Colonic mucosa (tissue), 4 donors: ENCODE results near the gene PSMF1. TPM values are rescaled to one million over a fixed set of nuclear protein-coding genes. Genes with fewer than 3 reads are reported as not detected.

Experiments used
- DNase-seq: peaks from one replicate; pipeline ENCODE4 v3.0.0-alpha.2; 2020
- H3K27ac ChIP-seq: fragments of 200-600 bp; one replicate; pipeline ENCODE4 v1.8.0; 2021
- H3K27me3 ChIP-seq: fragments of 200-600 bp; one replicate; pipeline ENCODE4 v1.8.0; 2021
- H3K36me3 ChIP-seq: fragments of 200-600 bp; one replicate; pipeline ENCODE4 v1.8.0; 2021
- H3K4me1 ChIP-seq: fragments of 200-600 bp; one replicate; pipeline ENCODE4 v1.8.0; 2021; ENCODE audit warnings: mild to moderate bottlenecking
- H3K4me3 ChIP-seq: fragments of 200-600 bp; one replicate; pipeline ENCODE4 v1.8.0; 2021
- H3K9ac ChIP-seq, 2 donors: one replicate each; pipeline ENCODE4 v1.7.0; 2013; ENCODE audit warnings: control low read depth in 2 of 2, low read depth in 2 of 2, low read length in 2 of 2
- H3K9me3 ChIP-seq: fragments of 200-600 bp; one replicate; pipeline ENCODE4 v1.8.0; 2021
- CTCF ChIP-seq: fragments of 200-600 bp; IDR thresholded peaks from one replicate; pipeline ENCODE4 v1.8.0; 2022; ENCODE audit warnings: antibody characterized with exemption, mild to moderate bottlenecking
- intact Hi-C: fragments of 100-400 bp; cut with DNase I; formaldehyde crosslinking; loops from one replicate; pipeline ENCODE4 v1.14.1; 2022
- total RNA-seq, 2 donors: library from RNA; stranded (reverse); fragmentation: NEBNext Ultra II Directional in 1 of 2; extraction: Animal tissue kit (Norgen Biotek cat#: 25700) in 1 of 2; gene quantifications; one replicate each; pipeline ENCODE4 v1.2.1, GENCODE V29; 2021
- donor health status: healthy.
- donor health status: DM: no; HTN: no; CAD: no.
- donor health status: DM: no; HTN: no; CAD: no.

PSMF1 gene
- total RNA-seq, 2 donors from 2014 or later: 138 to 163 TPM

GRCh38 chr20:1112908-1113307 lies 5.5 kb upstream of the PSMF1 start:
- no peak for DNase-seq
- intact Hi-C loops: no loop called here
- Histone ChIP-seq H3K9ac (no peak overlapping the region), H3K27ac (no peak overlapping the region), H3K36me3 (no peaks in the 10 kb centered on the region), H3K27me3 (no peaks in the 10 kb centered on the region), H3K4me3 (no peak overlapping the region), H3K4me1 (no peaks in the 10 kb centered on the region), H3K9me3 (no peaks in the 10 kb centered on the region)
- no peak for TF ChIP-seq CTCF

- no peak for TF ChIP-seq CTCF
- peak overlapping the region; percentile 74 for H3K27ac ChIP-seq
- peak overlapping the region; percentile 94 for H3K4me3 ChIP-seq
- intact Hi-C loops: no loop called here
- peak overlapping the region; percentile 38 to 98 for H3K9ac ChIP-seq
- no peaks in the 10 kb centered on the region for H3K27me3 ChIP-seq
- no peak for DNase-seq
- peaks cover 19% of the 10 kb centered on the region for H3K4me1 ChIP-seq
- H3K9me3 ChIP-seq: no peaks in the 10 kb centered on the region
- no peaks in the 10 kb centered on the region for H3K36me3 ChIP-seq
Measured at GRCh38 chr20:1118004-1118335, 432 bp upstream of the PSMF1 start.

- Histone ChIP-seq H3K9ac (peak overlapping the region; percentile 94 to 98), H3K27me3 (no peaks in the 10 kb centered on the region), H3K4me3 (peak overlapping the region; percentile 94), H3K4me1 (peaks cover 23% of the 10 kb centered on the region), H3K36me3 (no peaks in the 10 kb centered on the region), H3K9me3 (no peaks in the 10 kb centered on the region), H3K27ac (peak overlapping the region; percentile 74)
- TF ChIP-seq CTCF: no peak
- no peak for DNase-seq
- intact Hi-C loops: no loop called here
Measured at GRCh38 chr20:1119128-1119505, 715 bp downstream of the PSMF1 start.

DNA sequence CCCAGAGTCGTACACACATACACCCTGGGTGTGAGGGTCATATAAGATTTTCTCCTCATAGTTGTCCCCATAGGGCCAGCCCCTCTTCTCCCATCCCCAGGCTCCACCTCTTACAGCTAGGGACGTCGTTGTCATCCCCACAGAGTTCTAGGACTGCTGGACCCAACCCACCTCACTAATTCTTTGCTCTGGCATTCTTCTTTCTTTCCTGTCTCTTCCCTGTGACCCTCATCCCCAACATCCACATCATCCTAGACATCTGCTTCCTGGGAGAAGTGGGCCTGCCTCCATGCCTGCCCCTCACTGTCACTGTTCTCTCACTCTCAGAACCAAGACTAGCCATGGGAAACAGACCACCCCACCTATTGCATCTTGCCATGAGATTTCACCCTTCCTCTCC lies 1.1 kb downstream of the PSMF1 start:
- no peak for DNase-seq
- no peak for TF ChIP-seq CTCF
- Histone ChIP-seq H3K9ac (peak overlapping the region; percentile 94 to 98), H3K4me1 (peaks cover 23% of the 10 kb centered on the region), H3K36me3 (no peaks in the 10 kb centered on the region), H3K27me3 (no peaks in the 10 kb centered on the region), H3K27ac (peak overlapping the region; percentile 74), H3K9me3 (no peaks in the 10 kb centered on the region), H3K4me3 (peak overlapping the region; percentile 94)
- intact Hi-C loops: no loop called here

- TF ChIP-seq CTCF: no peak
- peaks cover 3% of the 10 kb centered on the region for H3K36me3 ChIP-seq
- no peak overlapping the region for H3K9ac ChIP-seq
- H3K9me3 ChIP-seq: no peaks in the 10 kb centered on the region
- no peak overlapping the region for H3K27ac ChIP-seq
- intact Hi-C loops: loop anchor here (10.0 kb wide), 1 partner anchor 63 kb away; the partner anchor contains the start of gene TMEM74B
- no peak for DNase-seq
- H3K27me3 ChIP-seq: no peaks in the 10 kb centered on the region
- no peak overlapping the region for H3K4me3 ChIP-seq
- H3K4me1 ChIP-seq: peaks cover 23% of the 10 kb centered on the region
Measured at GRCh38 chr20:1121429-1121828, 3.0 kb downstream of the PSMF1 start.
